Effector memory CD8-positive, alpha-beta T cell (primary cell): Measurements from ENCODE around the gene CRACR2A.

ENCODE experiments used
- ATAC-seq: fragments of 150-1000 bp; cut with Tn5 transposase; replicated peaks from 2 replicates; pipeline ENCODE4 v1.10.0; 2021; ENCODE audit warnings: mild to moderate bottlenecking, moderate library complexity
- DNase-seq, 3 experiments: peaks; one replicate each; pipeline ENCODE4 v3.0.0; 2021
- H3K27ac Mint-ChIP-seq, 2 donors: one replicate each; pipeline ENCODE4 v1.8.0; 2022; ENCODE audit warnings: mild to moderate bottlenecking in 2 of 2, mixed read lengths in 2 of 2, moderate library complexity in 2 of 2
- H3K27me3 Mint-ChIP-seq, 2 donors: one replicate each; pipeline ENCODE4 v1.8.0; 2022; ENCODE audit warnings: mixed read lengths in 2 of 2
- H3K36me3 Mint-ChIP-seq: one replicate; pipeline ENCODE4 v1.8.0; 2022; ENCODE audit warnings: mild to moderate bottlenecking, moderate library complexity, mixed read lengths; ENCODE audit not compliant: insufficient read depth
- H3K4me1 Mint-ChIP-seq, 2 donors: one replicate each; pipeline ENCODE4 v1.8.0; 2022; ENCODE audit warnings: low read depth in 2 of 2, mixed read lengths in 2 of 2
- H3K4me3 Mint-ChIP-seq, 2 donors: one replicate each; pipeline ENCODE4 v1.8.0; 2022; ENCODE audit warnings: mild to moderate bottlenecking in 2 of 2, mixed read lengths in 2 of 2, moderate library complexity in 2 of 2
- H3K9me3 Mint-ChIP-seq, 2 donors: one replicate each; pipeline ENCODE4 v1.8.0; 2022; ENCODE audit warnings: mixed read lengths in 2 of 2

CRACR2A gene

DNA sequence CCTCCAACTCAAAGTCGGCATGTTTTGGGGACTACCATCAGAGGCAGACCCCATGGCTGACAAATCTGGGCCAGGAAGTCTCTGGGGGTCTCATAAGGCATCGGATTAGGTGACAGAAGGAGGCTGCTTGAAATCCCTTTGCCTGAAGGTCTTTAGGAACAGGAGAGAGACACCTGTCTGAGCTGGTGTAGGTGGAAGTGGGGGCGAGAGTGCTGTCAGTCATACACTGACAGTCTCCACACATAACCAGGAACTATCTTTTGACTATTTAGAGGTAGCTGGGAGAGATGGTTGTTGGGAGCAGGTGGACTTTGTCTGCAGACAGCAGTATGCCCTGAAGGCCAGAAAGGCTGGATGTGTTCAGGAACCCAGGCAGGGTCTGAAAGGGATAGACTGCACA, 163.2 kb downstream of the CRACR2A start:
- H3K4me1 Mint-ChIP-seq, result no peaks in the 10 kb centered on the region
- DNase-seq (no peak), ATAC-seq (no peak)
- H3K36me3 Mint-ChIP-seq, result no peaks in the 10 kb centered on the region
- no peak overlapping the region for H3K4me3 Mint-ChIP-seq
- no peak overlapping the region for H3K27ac Mint-ChIP-seq
- no peaks in the 10 kb centered on the region for H3K9me3 Mint-ChIP-seq
- H3K27me3 Mint-ChIP-seq, result peaks cover 53 to 69% of the 10 kb centered on the region in 2 donors

GRCh38 chr12:3587402-3588013, 165.4 kb downstream of the CRACR2A start:
- ATAC-seq, result no peak
- Mint-ChIP-seq H3K27me3 (peaks cover 48 to 73% of the 10 kb centered on the region in 2 donors), H3K4me3 (no peak overlapping the region), H3K4me1 (no peaks in the 10 kb centered on the region), H3K27ac (no peak overlapping the region), H3K9me3 (peaks cover 0 to 8% of the 10 kb centered on the region in 2 donors), H3K36me3 (no peaks in the 10 kb centered on the region)
- DNase-seq, result no peak

DNA sequence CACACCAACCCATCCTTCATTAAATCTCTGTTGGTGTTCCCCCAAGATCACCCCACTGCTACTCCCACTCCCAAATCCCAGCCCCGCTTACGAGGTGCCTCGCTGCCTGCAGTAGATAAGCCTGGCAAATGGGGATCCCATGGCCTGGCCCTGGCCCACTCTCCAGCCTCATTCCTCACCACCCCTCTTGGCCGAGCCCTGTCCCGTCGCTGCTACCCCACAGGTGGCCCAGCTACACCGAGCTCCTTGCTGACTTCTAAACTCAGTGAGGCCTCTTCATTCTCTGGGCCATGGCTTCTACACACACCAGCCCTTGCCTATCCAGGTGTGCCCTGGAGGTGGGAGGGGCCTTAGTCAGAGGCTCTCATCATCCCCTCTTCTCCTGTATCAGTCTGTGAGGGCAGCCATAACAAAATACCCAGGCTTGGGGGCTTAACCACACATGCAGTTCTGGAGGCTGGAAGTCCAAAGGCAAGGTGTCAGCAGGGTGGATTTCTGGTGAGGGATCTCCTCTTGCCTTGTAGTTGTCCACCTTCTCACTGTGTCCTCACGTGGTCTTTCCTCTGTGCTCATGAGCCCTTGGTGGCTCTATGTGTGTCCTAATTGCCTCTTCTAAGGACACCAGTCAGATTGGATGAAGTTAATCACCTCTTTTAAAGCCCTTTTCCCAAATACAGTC, 169.1 kb downstream of the CRACR2A start:
- peaks cover 33 to 74% of the 10 kb centered on the region in 2 donors for H3K27me3 Mint-ChIP-seq
- H3K4me1 Mint-ChIP-seq, result no peaks in the 10 kb centered on the region
- no peak for DNase-seq
- H3K36me3 Mint-ChIP-seq, result peaks cover 3% of the 10 kb centered on the region
- peaks cover 0 to 8% of the 10 kb centered on the region in 2 donors for H3K9me3 Mint-ChIP-seq
- no peak overlapping the region for H3K27ac Mint-ChIP-seq
- no peak overlapping the region for H3K4me3 Mint-ChIP-seq
- ATAC-seq, result no peak

GRCh38 chr12:3580094-3580749, 172.7 kb downstream of the CRACR2A start:
- no peak for DNase-seq
- ATAC-seq, result no peak
- H3K4me1 Mint-ChIP-seq, result no peaks in the 10 kb centered on the region
- H3K36me3 Mint-ChIP-seq, result peaks cover 3% of the 10 kb centered on the region
- H3K4me3 Mint-ChIP-seq, result no peak overlapping the region
- H3K27ac Mint-ChIP-seq, result no peak overlapping the region
- peaks cover 0 to 8% of the 10 kb centered on the region in 2 donors for H3K9me3 Mint-ChIP-seq
- H3K27me3 Mint-ChIP-seq, result peaks cover 28 to 80% of the 10 kb centered on the region in 2 donors

DNA sequence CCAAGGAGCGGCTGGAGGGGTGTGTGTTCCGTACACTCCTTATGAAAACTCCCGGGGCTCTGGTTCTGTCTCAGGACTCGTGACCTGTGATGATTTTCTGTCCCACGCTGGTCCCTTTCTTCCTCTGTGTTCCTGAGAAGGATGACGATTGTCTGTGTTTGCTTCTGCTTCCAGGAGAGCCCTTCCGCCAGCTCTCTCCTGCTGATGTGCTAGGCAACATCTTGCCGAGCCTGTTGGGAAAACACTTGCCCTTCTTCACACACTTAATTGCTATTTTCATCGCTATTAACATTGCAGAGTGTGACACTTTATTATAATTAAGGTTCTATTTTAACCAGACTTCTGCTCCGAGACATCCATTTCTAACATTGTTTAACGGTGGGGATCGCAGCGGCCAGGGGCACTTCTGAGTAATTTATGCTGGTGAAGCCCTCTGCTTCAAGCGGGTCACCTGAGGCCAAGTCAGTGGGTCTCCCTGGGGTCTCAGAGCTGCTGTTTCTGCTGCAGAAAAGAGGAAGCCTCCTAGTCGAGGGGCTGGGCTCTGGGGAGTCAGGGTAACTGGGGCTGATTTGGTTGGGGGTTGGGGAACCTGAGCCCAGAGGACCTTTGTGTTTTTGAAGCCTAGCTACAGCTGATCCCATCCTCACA, 173.3 kb downstream of the CRACR2A start:
- ATAC-seq, result no peak
- Mint-ChIP-seq H3K27ac (no peak overlapping the region), H3K36me3 (peaks cover 3% of the 10 kb centered on the region), H3K4me1 (no peaks in the 10 kb centered on the region), H3K9me3 (peaks cover 0 to 8% of the 10 kb centered on the region in 2 donors), H3K4me3 (no peak overlapping the region), H3K27me3 (peaks cover 28 to 78% of the 10 kb centered on the region in 2 donors)
- no peak for DNase-seq

DNA sequence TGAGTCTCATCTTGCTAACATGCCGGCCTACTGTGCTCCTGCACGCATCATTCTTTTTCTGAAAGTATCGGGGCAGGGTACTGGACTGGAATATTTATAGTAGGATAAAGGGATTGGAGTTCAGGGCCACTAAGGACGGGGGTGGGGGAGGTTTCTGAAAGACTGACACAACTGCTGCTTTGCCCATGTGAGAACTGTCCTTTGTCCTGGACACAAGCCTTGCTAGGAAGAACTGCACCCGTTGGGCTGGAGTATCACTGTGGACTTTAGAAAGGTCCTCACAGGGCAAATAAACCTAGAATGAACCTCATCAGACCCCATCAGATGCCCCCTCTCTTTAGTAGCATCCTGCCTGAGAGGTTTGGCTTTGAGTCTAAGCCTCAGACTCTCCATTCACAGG, 174.4 kb downstream of the CRACR2A start:
- Mint-ChIP-seq H3K4me3 (no peak overlapping the region), H3K4me1 (no peaks in the 10 kb centered on the region), H3K9me3 (no peaks in the 10 kb centered on the region), H3K27ac (no peak overlapping the region), H3K27me3 (peaks cover 34 to 68% of the 10 kb centered on the region in 2 donors), H3K36me3 (peaks cover 3% of the 10 kb centered on the region)
- DNase-seq, result no peak
- ATAC-seq, result no peak

GRCh38 chr12:3576891-3577290, 176.0 kb downstream of the CRACR2A start:
- no peaks in the 10 kb centered on the region for H3K4me1 Mint-ChIP-seq
- peaks cover 35 to 51% of the 10 kb centered on the region in 2 donors for H3K27me3 Mint-ChIP-seq
- ATAC-seq (no peak), DNase-seq (no peak)
- H3K4me3 Mint-ChIP-seq, result no peak overlapping the region
- no peaks in the 10 kb centered on the region for H3K9me3 Mint-ChIP-seq
- peaks cover 3% of the 10 kb centered on the region for H3K36me3 Mint-ChIP-seq
- H3K27ac Mint-ChIP-seq, result no peak overlapping the region

DNA sequence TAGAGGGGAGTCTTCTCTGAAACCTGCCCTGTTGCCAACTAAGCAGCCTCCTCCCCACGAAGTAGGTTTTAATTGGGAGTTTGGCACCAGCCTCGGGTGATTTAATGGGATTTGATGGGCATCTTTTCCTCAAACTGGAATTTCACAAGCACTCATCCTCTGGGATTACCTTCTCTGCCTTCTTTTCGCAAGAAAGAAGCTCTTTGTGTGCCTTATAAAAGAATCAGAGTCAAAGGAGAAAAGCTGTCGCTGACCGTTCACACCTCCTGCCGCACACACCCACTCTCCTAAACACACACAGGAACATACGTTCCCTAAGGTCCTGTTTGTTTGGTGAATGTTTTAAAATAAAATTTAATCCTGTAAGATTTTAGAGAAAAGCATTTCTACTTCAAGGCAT, 177.9 kb downstream of the CRACR2A start:
- ATAC-seq, result no peak
- no peaks in the 10 kb centered on the region for H3K4me1 Mint-ChIP-seq
- H3K4me3 Mint-ChIP-seq, result no peak overlapping the region

GRCh38 chr12:3572560-3572959, 180.3 kb downstream of the CRACR2A start:
- no peaks in the 10 kb centered on the region for H3K9me3 Mint-ChIP-seq
- no peak for DNase-seq
- no peak overlapping the region for H3K4me3 Mint-ChIP-seq
- H3K4me1 Mint-ChIP-seq, result no peaks in the 10 kb centered on the region
- ATAC-seq, result no peak
- peaks cover 42 to 52% of the 10 kb centered on the region in 2 donors for H3K27me3 Mint-ChIP-seq
- no peak overlapping the region for H3K27ac Mint-ChIP-seq
- no peaks in the 10 kb centered on the region for H3K36me3 Mint-ChIP-seq

More for the DNA sequence above, 177.9 kb downstream of the CRACR2A start:
- Mint-ChIP-seq H3K27ac (no peak overlapping the region), H3K36me3 (no peaks in the 10 kb centered on the region), H3K27me3 (peaks cover 39 to 44% of the 10 kb centered on the region in 2 donors), H3K9me3 (no peaks in the 10 kb centered on the region)
- DNase-seq, result no peak

DNA sequence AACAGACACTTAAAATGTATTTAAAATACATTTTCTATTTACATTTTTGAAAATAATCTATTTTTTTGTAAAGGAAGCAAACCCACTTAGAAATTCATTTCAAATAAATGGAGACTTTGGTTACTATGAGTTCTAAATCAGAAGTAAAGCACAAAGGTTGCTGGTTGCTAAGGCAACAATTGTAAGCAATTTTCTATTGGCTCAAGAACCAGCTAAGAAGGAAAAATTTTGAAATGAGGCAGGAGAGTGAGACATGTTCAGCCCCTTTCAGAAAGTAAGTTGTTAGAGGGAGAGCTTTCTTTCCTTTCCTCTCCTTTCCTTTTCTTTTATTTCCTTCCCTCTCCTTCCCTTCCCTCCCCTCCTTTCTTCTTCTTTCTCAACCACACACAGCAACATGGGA, 181.2 kb downstream of the CRACR2A start:
- no peaks in the 10 kb centered on the region for H3K36me3 Mint-ChIP-seq
- no peaks in the 10 kb centered on the region for H3K4me1 Mint-ChIP-seq
- no peaks in the 10 kb centered on the region for H3K9me3 Mint-ChIP-seq
- H3K27me3 Mint-ChIP-seq, result peaks cover 42 to 44% of the 10 kb centered on the region in 2 donors
- H3K27ac Mint-ChIP-seq, result no peak overlapping the region
- DNase-seq (no peak), ATAC-seq (no peak)
- H3K4me3 Mint-ChIP-seq, result no peak overlapping the region

- peaks cover 39 to 44% of the 10 kb centered on the region in 2 donors for H3K27me3 Mint-ChIP-seq
- H3K4me1 Mint-ChIP-seq, result no peaks in the 10 kb centered on the region
- DNase-seq, result no peak
- H3K4me3 Mint-ChIP-seq, result no peak overlapping the region
- no peaks in the 10 kb centered on the region for H3K36me3 Mint-ChIP-seq
- no peaks in the 10 kb centered on the region for H3K9me3 Mint-ChIP-seq
- ATAC-seq, result no peak
- no peak overlapping the region for H3K27ac Mint-ChIP-seq
Observed at GRCh38 chr12:3571323-3571722, 181.6 kb downstream of the CRACR2A start.

GRCh38 chr12:3568695-3569094, 184.2 kb downstream of the CRACR2A start:
- Mint-ChIP-seq H3K4me1 (no peaks in the 10 kb centered on the region), H3K4me3 (no peak overlapping the region), H3K27ac (no peak overlapping the region), H3K36me3 (no peaks in the 10 kb centered on the region), H3K9me3 (no peaks in the 10 kb centered on the region), H3K27me3 (peaks cover 31 to 56% of the 10 kb centered on the region in 2 donors)
- no peak for DNase-seq
- ATAC-seq, result no peak

DNA sequence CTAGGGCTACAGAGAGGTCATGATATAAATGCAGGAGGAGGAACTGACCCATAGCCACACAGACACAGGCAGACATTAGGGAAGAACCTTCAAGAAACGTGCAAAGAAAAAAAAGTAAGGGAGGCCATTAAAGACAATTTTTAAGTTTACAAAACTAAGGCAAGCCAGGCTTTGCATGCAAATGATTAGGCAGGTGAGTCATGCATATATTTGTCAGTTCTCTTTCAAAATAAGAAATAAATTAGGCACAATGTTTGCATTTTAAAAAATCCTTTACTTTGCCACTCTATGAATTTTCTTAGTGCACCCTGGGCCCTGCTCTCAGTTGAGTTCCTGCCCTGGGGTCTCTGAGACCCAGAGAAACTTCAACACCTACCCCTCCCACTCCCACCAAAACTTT, 186.9 kb downstream of the CRACR2A start:
- H3K27me3 Mint-ChIP-seq, result peaks cover 24 to 69% of the 10 kb centered on the region in 2 donors
- no peaks in the 10 kb centered on the region for H3K36me3 Mint-ChIP-seq
- DNase-seq (no peak), ATAC-seq (no peak)
- H3K9me3 Mint-ChIP-seq, result no peaks in the 10 kb centered on the region
- H3K27ac Mint-ChIP-seq, result no peak overlapping the region
- no peaks in the 10 kb centered on the region for H3K4me1 Mint-ChIP-seq
- H3K4me3 Mint-ChIP-seq, result no peak overlapping the region
